Activated naive CD8-positive, alpha-beta T cell treated with anti-CD3 and anti-CD28 coated beads, Interleukin-2, amount 50 U/mL, for 16 hours (primary cell): Measurements from ENCODE around the gene AIPL1.
A peak's percentile ranks its signal among the peaks of the same experiment; 100 is the strongest.
"Not testable (repeated sequence)": the region's sequence is repeated elsewhere in the genome, so short reads cannot be mapped to it uniquely, and the experiment has no call there.

Experiments used
- DNase-seq: peaks from one replicate; pipeline ENCODE4 v3.0.0-alpha.2; 2020; ENCODE audit warnings: low read depth, low spot score

The AIPL1 gene

GRCh38 chr17:6435051-6435450, at the start of gene AIPL1:
Gene AIPL1, minus strand, starts transcription at chr17:6435121. Its CDS starts 17 bp downstream, at chr17:6435104.
- DNase-seq: no peak

DNA sequence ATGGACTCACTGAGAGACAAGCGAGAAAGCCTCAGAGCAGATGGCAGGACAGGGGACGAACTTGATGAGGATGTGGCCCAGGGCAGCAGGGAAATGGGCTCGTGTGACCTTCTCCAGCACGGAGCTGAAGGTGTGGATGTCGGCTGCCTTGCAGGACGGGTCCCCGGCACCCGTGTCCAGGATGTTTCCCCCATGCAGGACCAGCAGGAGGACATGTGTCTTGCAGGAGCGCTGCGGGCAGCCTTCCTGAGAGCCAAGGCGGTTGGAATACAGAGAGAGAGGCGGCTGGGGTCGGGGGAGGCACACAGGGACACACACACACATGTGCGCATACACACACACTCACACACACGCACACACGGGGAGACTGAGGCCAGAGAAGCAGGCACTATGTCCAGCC, 48.6 kb upstream of the AIPL1 start:
- no peak for DNase-seq

- not testable (repeated sequence) for DNase-seq
These were observed 47.9 kb upstream of the AIPL1 start for GRCh38 chr17:6482796-6483195.

GRCh38 chr17:6482105-6482455, 47.2 kb upstream of the AIPL1 start:
- DNase-seq: no peak

DNA sequence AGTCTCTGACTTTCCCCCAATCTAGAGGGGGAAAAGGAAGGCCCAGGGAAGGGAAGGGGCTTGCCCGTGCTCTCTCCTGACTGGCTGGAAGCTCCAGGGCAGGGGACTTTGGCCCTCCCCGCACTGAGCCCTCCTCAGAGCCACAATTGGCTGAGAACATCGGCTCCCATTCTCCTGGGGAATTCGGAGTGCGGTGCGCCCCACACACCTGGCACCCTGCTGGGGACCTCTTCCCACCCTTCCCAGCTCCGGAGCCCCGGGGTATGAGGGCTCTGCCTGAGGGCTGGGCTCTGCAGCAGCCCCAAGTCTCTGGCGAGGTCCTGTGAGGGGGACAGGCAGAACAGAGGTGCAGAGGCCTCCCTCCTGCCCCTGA, 45.4 kb upstream of the AIPL1 start:
- no peak for DNase-seq

DNA sequence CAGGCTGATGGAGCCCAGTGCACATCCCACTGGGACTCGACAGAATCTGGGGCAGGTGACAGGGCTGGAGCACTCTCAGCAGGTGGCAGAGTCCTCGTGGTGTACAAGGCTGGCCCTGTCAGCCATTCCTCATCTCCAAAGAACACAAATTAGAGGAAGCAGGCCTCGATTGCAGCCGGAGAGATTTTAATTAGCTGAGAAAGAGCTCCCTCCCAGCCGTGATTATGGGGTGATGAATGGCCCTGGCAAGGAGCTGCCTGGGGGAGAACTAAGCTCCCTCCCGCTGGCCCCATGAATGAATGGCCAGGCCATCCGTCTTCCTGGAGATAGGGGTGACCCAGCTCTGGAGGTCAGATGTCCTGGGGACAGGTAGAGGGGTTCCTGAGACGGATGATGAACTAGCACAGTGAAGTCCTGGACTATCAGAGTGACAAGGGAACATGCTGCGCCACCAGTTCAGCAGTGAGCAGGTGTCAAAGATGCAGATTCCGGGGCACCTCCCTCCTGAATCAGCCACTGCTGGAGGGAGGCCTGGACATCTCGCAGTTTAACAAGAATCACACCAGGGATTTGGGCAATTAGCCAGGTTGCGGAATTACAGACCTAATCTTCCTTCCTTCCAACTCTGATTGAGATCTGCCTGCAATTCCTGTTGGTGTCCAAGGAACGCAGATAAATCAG, 44.8 kb upstream of the AIPL1 start:
- no peak for DNase-seq

GRCh38 chr17:6478486-6478885, 43.6 kb upstream of the AIPL1 start:
- no peak for DNase-seq

DNA sequence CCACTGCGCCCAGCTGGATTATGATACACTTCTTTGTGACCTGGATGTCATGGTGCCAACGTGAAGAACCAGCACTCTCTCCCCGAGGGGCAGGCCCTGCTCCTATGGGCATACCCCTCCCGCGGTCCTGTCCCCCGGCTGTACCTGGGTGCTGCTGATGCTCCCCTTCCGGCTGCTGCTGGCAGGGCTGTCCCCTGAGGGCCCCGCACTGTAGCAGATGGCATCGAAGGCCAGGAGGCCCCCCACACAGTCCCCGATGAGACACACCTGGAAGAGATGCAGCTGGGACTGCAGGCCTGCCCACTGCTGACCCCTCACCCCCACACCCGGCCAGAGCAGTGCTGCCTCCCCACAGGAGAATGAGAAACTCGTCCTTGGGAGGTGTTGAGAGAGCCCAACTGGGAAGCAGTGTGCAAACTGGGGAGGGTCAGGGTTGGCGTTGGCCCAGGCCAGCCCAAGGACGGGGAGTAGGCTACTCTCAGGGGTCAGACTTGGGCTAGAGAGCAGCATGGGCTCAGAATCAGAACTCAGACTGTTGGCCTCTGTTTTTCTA, 43.0 kb upstream of the AIPL1 start:
- no peak for DNase-seq

DNA sequence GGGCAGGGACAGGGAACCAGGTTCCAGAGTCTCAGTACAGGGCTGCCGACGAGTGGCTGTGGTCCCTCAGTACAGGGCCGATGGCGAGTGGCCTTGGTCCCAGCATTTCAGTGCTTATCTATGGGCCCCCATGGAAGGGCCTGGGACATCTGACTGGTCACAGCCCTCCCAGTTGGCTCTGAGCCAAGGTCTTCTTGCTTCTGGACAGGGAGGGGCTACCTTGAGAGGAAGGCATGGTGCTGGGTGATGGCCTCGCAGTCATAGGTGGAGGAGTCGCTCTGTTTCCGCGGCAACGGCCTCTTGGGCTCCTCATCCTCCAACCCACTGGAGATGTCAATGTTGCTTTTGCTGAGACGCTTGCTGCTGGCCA, 41.9 kb upstream of the AIPL1 start:
- no peak for DNase-seq

DNA sequence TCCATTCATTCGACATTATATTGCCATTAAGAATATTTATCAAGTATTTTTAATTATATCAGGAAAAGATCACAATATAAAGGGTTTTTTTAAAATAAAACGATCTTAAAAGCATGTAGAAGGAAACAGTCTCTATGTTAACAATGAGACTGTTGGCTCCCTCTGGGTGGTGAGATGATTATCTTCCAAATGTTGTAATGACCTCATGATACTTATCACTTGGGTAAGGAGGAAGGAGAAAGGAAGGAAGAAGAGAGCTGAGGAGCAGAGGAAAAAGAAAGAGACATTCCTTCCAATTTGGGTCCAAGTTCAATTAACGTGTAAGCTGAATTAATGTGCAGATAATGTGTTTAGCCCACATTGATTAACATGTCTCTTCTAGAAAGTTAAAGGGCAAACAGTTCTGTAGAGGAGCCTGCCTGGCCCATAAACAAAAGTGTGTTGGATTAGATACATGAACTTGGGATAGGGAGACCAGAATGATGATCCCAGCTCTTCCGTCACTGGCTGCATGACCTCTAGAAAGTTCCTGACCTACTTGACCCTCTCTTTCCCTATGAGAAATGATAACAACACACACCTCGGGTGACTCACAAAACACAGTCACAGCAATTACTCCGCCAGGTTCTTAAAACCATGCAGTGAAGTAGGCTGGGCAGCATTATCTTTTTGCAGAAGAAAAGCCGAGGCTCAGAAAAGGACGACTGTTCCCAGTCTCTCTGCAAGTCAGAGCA, 41.3 kb upstream of the AIPL1 start:
- DNase-seq: no peak

DNA sequence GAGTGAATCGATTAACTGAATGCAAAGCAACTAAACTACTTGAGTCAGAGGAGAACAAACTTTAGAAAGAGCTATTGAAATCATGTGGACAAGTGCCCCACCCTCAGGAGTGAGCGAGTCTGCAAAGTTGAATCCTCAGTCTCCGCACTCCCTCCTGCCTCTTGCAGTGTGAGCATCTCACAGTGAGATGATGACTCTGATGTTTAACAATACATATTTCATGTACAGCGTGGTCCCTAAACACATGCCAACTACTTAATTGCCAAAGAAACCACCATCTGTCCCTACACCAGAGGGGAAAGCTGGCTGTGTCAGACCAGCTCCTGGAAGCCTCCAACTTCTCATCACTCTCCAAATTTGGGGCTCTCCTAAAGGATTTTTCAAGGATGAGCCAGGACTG, 40.5 kb upstream of the AIPL1 start:
- DNase-seq: no peak

- DNase-seq: no peak
These were observed 40.0 kb upstream of the AIPL1 start for GRCh38 chr17:6474906-6475305.

DNA sequence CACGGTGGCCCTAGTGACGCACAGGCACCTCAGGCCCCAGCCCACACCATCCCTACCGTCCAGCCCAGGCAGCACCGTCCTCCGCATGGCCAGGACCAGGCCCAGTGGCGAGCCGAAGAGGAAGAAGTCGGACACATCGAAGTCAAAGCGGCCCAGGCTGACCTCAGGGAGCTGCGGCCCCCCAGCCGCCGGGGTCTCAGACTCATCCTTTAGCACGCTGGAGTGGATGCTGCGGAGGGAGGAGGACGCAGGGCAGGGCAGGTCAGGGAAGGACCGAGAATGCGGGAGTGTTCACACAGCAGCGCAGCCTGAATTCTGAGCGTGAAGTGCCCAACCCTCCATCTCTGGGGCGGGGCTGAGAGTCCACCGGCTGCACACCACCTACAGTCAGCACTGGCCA, 39.5 kb upstream of the AIPL1 start:
- DNase-seq: no peak

GRCh38 chr17:6473128-6473767, 38.3 kb upstream of the AIPL1 start:
- peak; percentile 47 for DNase-seq

- DNase-seq: no peak
These were observed 37.6 kb upstream of the AIPL1 start for GRCh38 chr17:6472517-6472916.

DNA sequence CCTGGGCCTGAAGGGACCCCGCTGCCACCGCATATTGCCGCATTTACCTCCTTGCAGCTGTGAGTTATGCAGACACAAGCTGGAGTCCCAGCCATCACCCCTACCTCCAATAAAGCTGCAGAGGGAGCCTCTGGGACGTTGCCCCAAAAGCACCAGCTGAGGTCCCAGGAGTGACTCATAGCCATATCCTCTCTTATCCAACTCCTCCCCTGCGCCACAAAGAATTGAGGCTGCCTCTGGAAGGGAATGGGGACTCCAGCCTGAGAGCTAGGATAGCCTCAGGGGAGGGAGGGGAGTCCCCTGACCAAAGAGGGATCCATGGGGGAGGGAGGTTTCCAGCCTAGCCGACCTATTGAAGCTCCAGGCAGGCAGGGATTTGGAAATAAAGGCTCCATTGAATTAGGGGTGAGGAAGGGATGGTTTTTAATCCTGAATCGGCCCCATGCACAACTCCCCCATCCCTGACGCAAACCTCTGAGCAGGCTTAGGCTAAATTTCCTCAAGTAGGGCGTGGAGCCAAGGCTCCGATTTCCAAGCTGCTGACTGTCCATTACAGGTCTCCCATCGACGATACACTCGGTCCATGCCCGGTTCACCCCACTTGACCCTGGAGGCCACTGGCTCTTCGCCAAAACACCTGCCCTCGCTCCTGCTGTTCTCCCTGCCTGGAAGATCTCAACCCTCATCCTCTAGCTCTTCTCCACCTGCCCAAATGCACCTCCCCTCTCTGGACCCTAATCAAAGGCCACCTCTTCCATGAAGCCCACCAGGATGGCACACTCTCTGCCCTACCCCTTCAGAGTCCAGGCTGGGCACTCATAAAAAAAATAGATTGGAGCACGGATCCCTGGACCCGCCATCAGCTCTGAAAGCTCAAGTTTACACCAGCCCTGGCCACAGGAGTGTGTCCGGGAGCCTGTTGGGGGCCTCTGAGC, 36.9 kb upstream of the AIPL1 start:
- no peak for DNase-seq

DNA sequence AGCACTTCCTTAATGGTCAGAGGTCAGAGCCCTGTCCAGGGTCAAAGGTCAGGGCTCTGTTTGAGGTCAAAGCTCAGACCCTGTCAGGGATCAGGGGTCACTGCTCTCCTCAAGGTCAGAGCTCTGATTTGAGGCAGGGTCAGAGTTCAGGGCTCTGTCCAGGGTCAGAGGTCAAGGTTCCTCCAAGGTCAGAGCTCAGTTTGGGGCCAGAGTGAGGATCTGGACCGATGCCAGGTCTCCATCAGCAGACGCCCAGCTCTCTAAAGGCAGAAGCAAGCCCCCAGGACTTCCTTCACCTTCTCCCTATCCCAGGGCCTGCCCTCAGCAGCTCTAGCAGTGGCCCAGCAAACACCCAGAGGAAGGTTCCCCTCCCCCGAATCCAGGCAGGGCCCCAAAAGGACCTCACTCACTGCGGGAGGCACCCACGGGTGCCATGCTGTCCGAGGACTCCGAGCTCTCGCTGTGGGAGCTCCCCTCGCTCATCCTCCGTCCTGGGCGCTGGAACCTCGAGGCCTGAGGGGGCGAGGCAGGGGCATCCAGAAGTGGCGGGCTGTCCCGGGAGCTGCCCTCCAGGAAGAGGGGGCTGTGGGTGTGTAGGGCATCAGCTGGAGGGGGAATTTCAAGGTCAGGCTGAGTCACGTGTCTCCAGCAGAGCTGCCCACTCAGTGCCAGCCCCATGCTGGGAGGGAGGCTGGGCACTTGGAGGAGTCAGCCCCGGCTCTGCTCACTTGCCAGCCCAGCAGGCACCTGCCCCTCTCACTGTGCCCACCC, 36.0 kb upstream of the AIPL1 start:
- DNase-seq: no peak

- no peak for DNase-seq
These were observed 35.3 kb upstream of the AIPL1 start for GRCh38 chr17:6470146-6470718.

DNA sequence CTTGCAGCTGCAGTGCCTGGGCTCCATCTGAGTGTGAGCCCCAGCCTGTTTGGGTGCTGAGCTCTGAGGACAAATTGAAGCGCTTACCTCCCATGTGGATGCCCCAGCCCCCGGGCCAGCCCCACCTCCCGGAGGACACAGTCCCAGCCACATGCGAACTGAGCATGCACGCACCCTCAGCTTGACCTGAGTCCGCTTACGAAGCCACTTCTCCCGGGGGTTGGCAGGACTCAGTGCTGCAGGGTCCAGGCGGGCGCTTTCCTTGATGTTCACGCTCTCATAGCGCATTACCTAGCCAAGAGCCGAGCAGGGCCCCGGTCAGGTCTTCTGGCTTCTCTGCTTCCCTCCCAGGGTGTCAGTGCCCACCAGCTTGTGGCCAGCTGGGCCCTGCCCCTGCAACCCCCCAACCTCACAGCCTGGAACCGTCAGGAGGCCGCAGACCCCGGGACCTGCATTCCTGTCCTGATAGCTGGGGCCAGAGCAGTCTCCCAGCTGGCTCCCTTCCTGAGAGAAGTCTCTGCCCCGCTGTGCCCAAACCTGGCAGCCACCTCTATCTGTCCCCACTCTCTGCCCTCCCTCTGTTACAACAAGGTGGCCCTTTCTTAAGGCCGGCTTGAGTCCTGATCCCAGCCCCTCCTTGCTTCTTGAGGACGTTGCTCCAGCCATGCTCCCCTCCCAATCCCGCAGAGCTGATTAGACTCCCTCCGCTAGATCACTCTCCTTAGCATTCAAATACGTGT, 33.3 kb upstream of the AIPL1 start:
- DNase-seq: no peak

GRCh38 chr17:6467567-6467966, 32.6 kb upstream of the AIPL1 start:
- no peak for DNase-seq
